Hindlimb muscle (tissue), 1 donor: ENCODE data around the gene ZNF563. TPM values are rescaled to one million over a fixed set of nuclear protein-coding genes. Genes with fewer than 3 reads are reported as not detected.
"Not testable (repeated sequence)": the region's sequence is repeated elsewhere in the genome, so short reads cannot be mapped to it uniquely, and the experiment has no call there.

ENCODE experiments used
- DNase-seq: peaks from one replicate; pipeline ENCODE4 v3.0.0-alpha.2; 2013
- polyA plus RNA-seq: library from polyadenylated mRNA; unstranded; fragments of 120-200 nt; gene quantifications from one replicate; pipeline ENCODE4 v1.2.1, GENCODE V29; 2013; ENCODE audit not compliant: insufficient read length

ZNF563 gene
- polyA plus RNA-seq, result 1.4 TPM

GRCh38 chr19:12333162-12334159 is at the start of gene ZNF563:
TSS of gene ZNF563 (minus strand) at chr19:12333633. CDS start at chr19:12333482, 151 bp downstream.
- DNase-seq, result peak; percentile 95

GRCh38 chr19:12380444-12380737 is 47.0 kb upstream of the ZNF563 start:
- no peak for DNase-seq

GRCh38 chr19:12379732-12380443 is 46.5 kb upstream of the ZNF563 start:
- no peak for DNase-seq

GRCh38 chr19:12374026-12374425 is 40.6 kb upstream of the ZNF563 start:
- DNase-seq, result no peak

- peak; percentile 98 for DNase-seq
Observed at GRCh38 chr19:12365236-12366162, 32.1 kb upstream of the ZNF563 start, which contains the start of gene ZNF442. TSS of gene ZNF442 (minus strand) at chr19:12365683. CDS start at chr19:12363631, 2,052 bp downstream.

GRCh38 chr19:12364391-12365235 is 31.2 kb upstream of the ZNF563 start:
- peak; percentile 27 for DNase-seq

- not testable (repeated sequence) for DNase-seq
Observed at GRCh38 chr19:12362236-12362635, 28.8 kb upstream of the ZNF563 start.

GRCh38 chr19:12353375-12353774 is 19.9 kb upstream of the ZNF563 start:
- DNase-seq, result no peak

GRCh38 chr19:12350890-12351197 is 17.4 kb upstream of the ZNF563 start:
- DNase-seq, result no peak

- no peak for DNase-seq
Observed at GRCh38 chr19:12350185-12350889, 16.9 kb upstream of the ZNF563 start.

GRCh38 chr19:12346896-12347295 is 13.5 kb upstream of the ZNF563 start:
- DNase-seq, result no peak

- DNase-seq, result no peak
Observed at GRCh38 chr19:12345197-12345596, 11.8 kb upstream of the ZNF563 start.

GRCh38 chr19:12331211-12331941 is 2.1 kb downstream of the ZNF563 start:
- DNase-seq, result no peak

- DNase-seq, result no peak
Observed at GRCh38 chr19:12330340-12330739, 3.1 kb downstream of the ZNF563 start.

GRCh38 chr19:12325690-12326089 is 7.7 kb downstream of the ZNF563 start:
- no peak for DNase-seq

GRCh38 chr19:12318782-12319413 is 14.5 kb downstream of the ZNF563 start:
- DNase-seq, result no peak

GRCh38 chr19:12314553-12314952 is 18.9 kb downstream of the ZNF563 start:
- no peak for DNase-seq

- DNase-seq, result not testable (repeated sequence)
Observed at GRCh38 chr19:12308891-12309290, 24.5 kb downstream of the ZNF563 start.

GRCh38 chr19:12295191-12295590 is 38.2 kb downstream of the ZNF563 start:
- no peak for DNase-seq
